Panc1 (cell line): Measurements from ENCODE around the gene NKD1.

Source experiments
- POLR2AphosphoS5 ChIP-seq: IDR thresholded peaks from 2 replicates; pipeline ENCODE4 v1.6.1; 2012; ENCODE audit warnings: mild to moderate bottlenecking, low read depth, low read length, moderate library complexity
- TCF7L2 ChIP-seq: IDR thresholded peaks from 2 replicates; pipeline ENCODE4 v1.6.1; 2011; ENCODE audit warnings: mild to moderate bottlenecking, low read depth, low read length, inconsistent platforms
- TF ChIP-seq, protein P1 (sequence below): fragments of 450-650 bp; IDR thresholded peaks from 2 replicates; pipeline ENCODE4 v1.5.1; 2017; ENCODE audit warnings: mild to moderate bottlenecking
- TF ChIP-seq, protein P2 (sequence below), 2 experiments: IDR thresholded peaks; 2 replicates each; pipeline ENCODE4 v1.6.1; 2011 to 2012; ENCODE audit warnings: low read depth in 2 of 2, control low read depth in 1 of 2, low read length in 1 of 2, mild to moderate bottlenecking in 1 of 2, moderate library complexity in 1 of 2; ENCODE audit not compliant: insufficient read depth in 1 of 2

DNA sequence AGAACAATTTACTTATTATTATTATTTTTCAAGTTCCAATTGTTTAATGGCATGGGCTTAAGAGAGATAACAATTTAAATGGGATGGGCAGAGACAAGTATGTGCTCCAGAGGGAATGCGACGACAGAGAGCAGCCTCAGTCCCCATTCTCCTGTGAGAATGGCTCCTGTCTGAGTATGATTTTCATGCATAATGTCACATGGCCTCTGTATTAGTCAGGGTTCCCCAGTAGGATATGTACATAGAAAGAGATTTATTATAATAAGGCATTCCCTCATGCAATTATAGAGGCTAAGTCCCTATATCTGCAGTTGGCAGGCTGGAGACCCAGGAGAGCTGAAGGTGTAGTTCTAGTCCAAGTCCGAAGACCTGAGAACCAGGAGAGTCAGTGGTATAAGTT lies 22.9 kb upstream of the NKD1 start:
- TF ChIP-seq, protein P1, sequence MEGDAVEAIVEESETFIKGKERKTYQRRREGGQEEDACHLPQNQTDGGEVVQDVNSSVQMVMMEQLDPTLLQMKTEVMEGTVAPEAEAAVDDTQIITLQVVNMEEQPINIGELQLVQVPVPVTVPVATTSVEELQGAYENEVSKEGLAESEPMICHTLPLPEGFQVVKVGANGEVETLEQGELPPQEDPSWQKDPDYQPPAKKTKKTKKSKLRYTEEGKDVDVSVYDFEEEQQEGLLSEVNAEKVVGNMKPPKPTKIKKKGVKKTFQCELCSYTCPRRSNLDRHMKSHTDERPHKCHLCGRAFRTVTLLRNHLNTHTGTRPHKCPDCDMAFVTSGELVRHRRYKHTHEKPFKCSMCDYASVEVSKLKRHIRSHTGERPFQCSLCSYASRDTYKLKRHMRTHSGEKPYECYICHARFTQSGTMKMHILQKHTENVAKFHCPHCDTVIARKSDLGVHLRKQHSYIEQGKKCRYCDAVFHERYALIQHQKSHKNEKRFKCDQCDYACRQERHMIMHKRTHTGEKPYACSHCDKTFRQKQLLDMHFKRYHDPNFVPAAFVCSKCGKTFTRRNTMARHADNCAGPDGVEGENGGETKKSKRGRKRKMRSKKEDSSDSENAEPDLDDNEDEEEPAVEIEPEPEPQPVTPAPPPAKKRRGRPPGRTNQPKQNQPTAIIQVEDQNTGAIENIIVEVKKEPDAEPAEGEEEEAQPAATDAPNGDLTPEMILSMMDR = no peak
- TF ChIP-seq, protein P2, sequence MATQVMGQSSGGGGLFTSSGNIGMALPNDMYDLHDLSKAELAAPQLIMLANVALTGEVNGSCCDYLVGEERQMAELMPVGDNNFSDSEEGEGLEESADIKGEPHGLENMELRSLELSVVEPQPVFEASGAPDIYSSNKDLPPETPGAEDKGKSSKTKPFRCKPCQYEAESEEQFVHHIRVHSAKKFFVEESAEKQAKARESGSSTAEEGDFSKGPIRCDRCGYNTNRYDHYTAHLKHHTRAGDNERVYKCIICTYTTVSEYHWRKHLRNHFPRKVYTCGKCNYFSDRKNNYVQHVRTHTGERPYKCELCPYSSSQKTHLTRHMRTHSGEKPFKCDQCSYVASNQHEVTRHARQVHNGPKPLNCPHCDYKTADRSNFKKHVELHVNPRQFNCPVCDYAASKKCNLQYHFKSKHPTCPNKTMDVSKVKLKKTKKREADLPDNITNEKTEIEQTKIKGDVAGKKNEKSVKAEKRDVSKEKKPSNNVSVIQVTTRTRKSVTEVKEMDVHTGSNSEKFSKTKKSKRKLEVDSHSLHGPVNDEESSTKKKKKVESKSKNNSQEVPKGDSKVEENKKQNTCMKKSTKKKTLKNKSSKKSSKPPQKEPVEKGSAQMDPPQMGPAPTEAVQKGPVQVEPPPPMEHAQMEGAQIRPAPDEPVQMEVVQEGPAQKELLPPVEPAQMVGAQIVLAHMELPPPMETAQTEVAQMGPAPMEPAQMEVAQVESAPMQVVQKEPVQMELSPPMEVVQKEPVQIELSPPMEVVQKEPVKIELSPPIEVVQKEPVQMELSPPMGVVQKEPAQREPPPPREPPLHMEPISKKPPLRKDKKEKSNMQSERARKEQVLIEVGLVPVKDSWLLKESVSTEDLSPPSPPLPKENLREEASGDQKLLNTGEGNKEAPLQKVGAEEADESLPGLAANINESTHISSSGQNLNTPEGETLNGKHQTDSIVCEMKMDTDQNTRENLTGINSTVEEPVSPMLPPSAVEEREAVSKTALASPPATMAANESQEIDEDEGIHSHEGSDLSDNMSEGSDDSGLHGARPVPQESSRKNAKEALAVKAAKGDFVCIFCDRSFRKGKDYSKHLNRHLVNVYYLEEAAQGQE (IDR thresholded peaks at IDR 0.05; ENCODE audit: insufficient read depth in 1 of 2, low read depth in 2 of 2, low read length in 1 of 2) = no peak
- no peak for TF ChIP-seq TCF7L2
- TF ChIP-seq POLR2AphosphoS5 = no peak
